ENCODE data around the gene CCNK.

The CCNK gene

GRCh38 chr14:99480917-99481744 lies at the start of gene CCNK:
Gene CCNK, plus strand, starts transcription at chr14:99481409. Its CDS starts 11,269 bp downstream, at chr14:99492678.
- DNase-seq (ENCODE audit: low read depth, low spot score): peak; percentile 100

- DNase-seq (ENCODE audit: low read depth, low spot score): no peak
These were observed 49.2 kb upstream of the CCNK start for GRCh38 chr14:99431986-99432385.

GRCh38 chr14:99432485-99432884 lies 48.7 kb upstream of the CCNK start:
- no peak for DNase-seq (ENCODE audit: low read depth, low spot score)

- DNase-seq (ENCODE audit: low read depth, low spot score): no peak
These were observed 45.9 kb upstream of the CCNK start for GRCh38 chr14:99435327-99435726.

DNA sequence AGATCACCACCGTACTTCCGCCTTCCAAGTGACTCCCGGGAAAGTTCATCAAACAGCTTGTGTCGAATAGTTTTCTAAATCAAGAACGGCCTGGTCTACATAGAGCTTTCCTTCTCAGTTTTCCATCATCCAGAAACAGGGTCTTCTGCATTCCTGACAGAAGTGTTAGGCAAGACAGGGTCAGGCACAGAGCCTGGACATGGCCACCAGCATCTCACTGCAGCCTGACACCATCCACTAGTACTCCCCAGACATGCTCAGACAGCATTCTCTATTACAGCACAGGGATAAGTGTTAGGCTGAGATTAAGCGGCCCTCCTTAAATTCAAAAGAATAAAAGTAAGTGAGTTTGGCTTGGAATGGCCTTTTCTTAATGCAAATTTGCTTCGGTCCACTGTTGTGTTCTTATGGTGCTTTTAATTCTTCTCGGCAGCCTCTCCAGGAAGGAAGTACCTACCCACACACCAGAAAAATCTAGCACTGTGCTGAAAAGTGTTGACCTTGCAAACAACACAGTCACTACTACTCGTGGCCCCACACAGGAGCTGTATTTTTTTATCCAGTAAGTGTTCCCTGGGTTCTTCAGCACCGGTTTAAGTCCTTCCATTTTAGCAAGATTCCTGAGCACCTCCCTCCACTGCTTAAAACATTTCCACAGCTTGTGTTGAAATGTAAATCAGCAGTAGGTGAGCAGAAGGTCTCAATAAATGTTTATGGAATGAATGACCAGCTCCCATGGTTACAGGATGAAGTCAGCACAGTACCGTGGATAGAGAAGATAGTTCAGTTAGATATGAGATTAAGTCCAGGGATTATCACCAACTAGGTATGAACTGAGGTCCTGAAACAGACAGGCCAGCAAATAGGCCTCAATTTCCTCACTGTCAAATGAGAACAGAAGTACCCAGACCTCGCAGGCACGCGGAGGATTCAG lies 44.7 kb upstream of the CCNK start:
- no peak for DNase-seq (ENCODE audit: low read depth, low spot score)

GRCh38 chr14:99437706-99438105 lies 43.5 kb upstream of the CCNK start:
- DNase-seq (ENCODE audit: low read depth, low spot score): no peak

GRCh38 chr14:99440278-99440677 lies 40.9 kb upstream of the CCNK start:
- no peak for DNase-seq (ENCODE audit: low read depth, low spot score)

GRCh38 chr14:99441157-99441870 lies 39.9 kb upstream of the CCNK start:
- peak; percentile 59 for DNase-seq (ENCODE audit: low read depth, low spot score)

- no peak for DNase-seq (ENCODE audit: low read depth, low spot score)
These were observed 39.3 kb upstream of the CCNK start for GRCh38 chr14:99441918-99442317.

DNA sequence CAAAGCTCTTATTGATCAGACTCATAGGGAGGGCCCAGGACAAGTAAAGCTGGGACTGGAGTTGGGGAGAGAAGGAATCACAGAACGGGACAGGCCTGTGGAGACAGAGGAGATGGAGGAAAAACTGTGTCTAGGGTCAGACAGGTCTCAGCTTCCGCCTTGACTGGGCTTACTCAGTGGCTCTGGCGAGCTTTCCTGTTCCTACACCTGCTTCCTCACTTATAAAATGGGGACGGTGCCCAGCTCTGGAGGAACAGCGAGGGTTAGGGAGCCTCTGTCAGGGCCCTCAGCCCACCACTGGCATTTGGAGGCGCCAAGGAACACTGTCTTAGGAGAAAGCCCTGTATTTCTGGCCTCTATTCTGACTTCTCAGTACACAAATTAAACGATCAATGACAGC lies 35.3 kb upstream of the CCNK start:
- no peak for DNase-seq (ENCODE audit: low read depth, low spot score)

- no peak for DNase-seq (ENCODE audit: low read depth, low spot score)
These were observed 33.5 kb upstream of the CCNK start for GRCh38 chr14:99447739-99448138.

GRCh38 chr14:99450266-99450665 lies 30.9 kb upstream of the CCNK start:
- no peak for DNase-seq (ENCODE audit: low read depth, low spot score)

DNA sequence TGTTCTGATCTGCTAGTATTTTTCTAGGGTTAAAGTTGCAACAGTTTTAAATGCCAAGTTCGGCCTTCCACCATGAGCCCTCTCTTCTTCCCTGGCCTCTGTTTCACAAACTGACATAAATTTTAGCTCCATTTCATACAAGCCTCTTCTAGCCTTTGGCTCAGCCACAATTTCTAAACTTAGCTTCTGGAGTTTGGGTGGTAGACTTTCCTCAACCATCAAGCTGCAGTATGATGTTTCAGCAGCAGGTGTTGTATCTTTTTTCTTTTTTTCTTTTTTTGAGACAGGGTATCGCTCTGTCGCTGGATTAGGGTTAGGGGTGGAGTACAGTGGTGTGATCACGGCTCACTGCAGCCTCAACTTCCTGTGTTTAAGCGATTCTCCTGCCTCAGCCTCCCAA lies 30.0 kb upstream of the CCNK start:
- DNase-seq (ENCODE audit: low read depth, low spot score): no peak

- DNase-seq (ENCODE audit: low read depth, low spot score): no peak
These were observed 28.2 kb upstream of the CCNK start for GRCh38 chr14:99452968-99453367.

- DNase-seq (ENCODE audit: low read depth, low spot score): no peak
These were observed 27.0 kb upstream of the CCNK start for GRCh38 chr14:99454246-99454645.

GRCh38 chr14:99459481-99460100 lies 21.6 kb upstream of the CCNK start:
- DNase-seq (ENCODE audit: low read depth, low spot score): no peak

DNA sequence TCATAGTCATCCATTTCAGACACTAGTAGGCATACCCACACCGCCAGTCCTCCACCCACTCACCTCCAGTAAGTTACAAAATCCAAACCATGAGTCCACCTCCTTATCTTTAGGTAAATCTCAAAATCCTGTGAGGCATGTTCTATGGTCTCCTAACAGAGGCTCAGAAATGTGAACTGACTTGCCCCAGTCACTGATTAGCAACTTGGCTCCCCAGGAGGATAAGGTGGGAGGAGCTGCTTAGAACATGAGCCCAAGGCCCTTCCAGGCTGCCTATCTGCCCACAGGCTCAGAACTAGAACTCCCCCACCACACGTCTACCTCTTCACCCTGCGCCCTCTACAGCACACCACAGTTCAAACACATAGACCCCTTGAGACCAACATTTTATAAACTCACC lies 20.4 kb upstream of the CCNK start:
- peak; percentile 85 for DNase-seq (ENCODE audit: low read depth, low spot score)

- no peak for DNase-seq (ENCODE audit: low read depth, low spot score)
These were observed 19.7 kb upstream of the CCNK start for GRCh38 chr14:99461411-99462085.

GRCh38 chr14:99462210-99462609 lies 19.0 kb upstream of the CCNK start:
- no peak for DNase-seq (ENCODE audit: low read depth, low spot score)

- DNase-seq (ENCODE audit: low read depth, low spot score): no peak
These were observed 17.2 kb upstream of the CCNK start for GRCh38 chr14:99463974-99464373.

DNA sequence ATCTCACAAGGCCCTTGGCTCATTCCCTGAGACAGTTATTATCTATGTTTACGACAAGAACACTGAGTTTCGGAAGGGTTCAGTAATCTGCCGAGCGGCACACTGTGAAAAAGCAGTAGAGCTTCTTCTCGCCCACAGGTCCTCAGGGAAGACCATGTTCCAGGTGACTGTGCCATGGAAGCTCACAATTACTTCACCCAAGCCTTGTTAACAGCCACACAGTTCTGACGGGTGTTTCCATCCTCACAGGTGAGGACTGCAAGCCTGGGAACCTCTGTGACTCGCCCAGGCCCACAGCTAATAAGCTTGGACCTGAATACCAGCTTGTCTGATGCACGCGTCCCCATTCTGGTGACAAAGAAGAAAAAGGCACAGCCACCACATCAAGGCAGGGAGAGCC lies 15.9 kb upstream of the CCNK start:
- no peak for DNase-seq (ENCODE audit: low read depth, low spot score)
